ENCODE data around the gene KIAA1958.

The KIAA1958 gene

GRCh38 chr9:112535811-112536210 lies 49.2 kb downstream of the KIAA1958 start:
- H3K27me3 ChIP-seq (ENCODE audit: control insufficient read depth, insufficient read depth, low read length), result no peaks in the 10 kb centered on the region
- H3K9me3 ChIP-seq (ENCODE audit: control insufficient read depth, low read length), result no peaks in the 10 kb centered on the region
- H3K9ac ChIP-seq (ENCODE audit: low read length), result no peak overlapping the region
- no peak overlapping the region for H3K4me3 ChIP-seq (ENCODE audit: low read length)
- peaks cover 4% of the 10 kb centered on the region for H3K4me1 ChIP-seq (ENCODE audit: control insufficient read depth, insufficient read depth, low read length)
- no peaks in the 10 kb centered on the region for H3K36me3 ChIP-seq (ENCODE audit: control insufficient read depth, insufficient read depth, low read length)

- H3K4me1 ChIP-seq (ENCODE audit: control insufficient read depth, insufficient read depth, low read length), result peaks cover 3% of the 10 kb centered on the region
- H3K36me3 ChIP-seq (ENCODE audit: control insufficient read depth, insufficient read depth, low read length), result no peaks in the 10 kb centered on the region
- H3K4me3 ChIP-seq (ENCODE audit: low read length), result no peak overlapping the region
- no peak overlapping the region for H3K9ac ChIP-seq (ENCODE audit: low read length)
- H3K27me3 ChIP-seq (ENCODE audit: control insufficient read depth, insufficient read depth, low read length), result no peaks in the 10 kb centered on the region
- no peaks in the 10 kb centered on the region for H3K9me3 ChIP-seq (ENCODE audit: control insufficient read depth, low read length)
Observed at GRCh38 chr9:112537561-112537960, 50.9 kb downstream of the KIAA1958 start.

GRCh38 chr9:112540800-112541199 lies 54.2 kb downstream of the KIAA1958 start:
- peaks cover 3% of the 10 kb centered on the region for H3K4me1 ChIP-seq (ENCODE audit: control insufficient read depth, insufficient read depth, low read length)
- no peaks in the 10 kb centered on the region for H3K27me3 ChIP-seq (ENCODE audit: control insufficient read depth, insufficient read depth, low read length)
- no peaks in the 10 kb centered on the region for H3K36me3 ChIP-seq (ENCODE audit: control insufficient read depth, insufficient read depth, low read length)
- no peaks in the 10 kb centered on the region for H3K9me3 ChIP-seq (ENCODE audit: control insufficient read depth, low read length)
- no peak overlapping the region for H3K9ac ChIP-seq (ENCODE audit: low read length)
- H3K4me3 ChIP-seq (ENCODE audit: low read length), result no peak overlapping the region

GRCh38 chr9:112541685-112542084 lies 55.1 kb downstream of the KIAA1958 start:
- peaks cover 12% of the 10 kb centered on the region for H3K4me1 ChIP-seq (ENCODE audit: control insufficient read depth, insufficient read depth, low read length)

GRCh38 chr9:112542593-112543292 lies 56.1 kb downstream of the KIAA1958 start:
- Histone ChIP-seq H3K9ac (ENCODE audit: low read length) (no peak overlapping the region), H3K27me3 (ENCODE audit: control insufficient read depth, insufficient read depth, low read length) (no peaks in the 10 kb centered on the region), H3K4me3 (ENCODE audit: low read length) (no peak overlapping the region), H3K4me1 (ENCODE audit: control insufficient read depth, insufficient read depth, low read length) (peaks cover 17% of the 10 kb centered on the region), H3K9me3 (ENCODE audit: control insufficient read depth, low read length) (no peaks in the 10 kb centered on the region), H3K36me3 (ENCODE audit: control insufficient read depth, insufficient read depth, low read length) (no peaks in the 10 kb centered on the region)

More at GRCh38 chr9:112541685-112542084, 55.1 kb downstream of the KIAA1958 start:
- H3K9ac ChIP-seq (ENCODE audit: low read length), result no peak overlapping the region
- H3K4me3 ChIP-seq (ENCODE audit: low read length), result no peak overlapping the region
- no peaks in the 10 kb centered on the region for H3K9me3 ChIP-seq (ENCODE audit: control insufficient read depth, low read length)
- H3K27me3 ChIP-seq (ENCODE audit: control insufficient read depth, insufficient read depth, low read length), result no peaks in the 10 kb centered on the region
- no peaks in the 10 kb centered on the region for H3K36me3 ChIP-seq (ENCODE audit: control insufficient read depth, insufficient read depth, low read length)

- Histone ChIP-seq H3K27me3 (ENCODE audit: control insufficient read depth, insufficient read depth, low read length) (no peaks in the 10 kb centered on the region), H3K36me3 (ENCODE audit: control insufficient read depth, insufficient read depth, low read length) (no peaks in the 10 kb centered on the region)
Observed at GRCh38 chr9:112544477-112544876, 57.9 kb downstream of the KIAA1958 start.

GRCh38 chr9:112545237-112545636 lies 58.6 kb downstream of the KIAA1958 start:
- Histone ChIP-seq H3K27me3 (ENCODE audit: control insufficient read depth, insufficient read depth, low read length) (no peaks in the 10 kb centered on the region), H3K4me1 (ENCODE audit: control insufficient read depth, insufficient read depth, low read length) (peaks cover 32% of the 10 kb centered on the region), H3K9ac (ENCODE audit: low read length) (no peak overlapping the region), H3K4me3 (ENCODE audit: low read length) (no peak overlapping the region), H3K36me3 (ENCODE audit: control insufficient read depth, insufficient read depth, low read length) (no peaks in the 10 kb centered on the region), H3K9me3 (ENCODE audit: control insufficient read depth, low read length) (no peaks in the 10 kb centered on the region)

More at GRCh38 chr9:112544477-112544876, 57.9 kb downstream of the KIAA1958 start:
- no peak overlapping the region for H3K9ac ChIP-seq (ENCODE audit: low read length)
- H3K4me1 ChIP-seq (ENCODE audit: control insufficient read depth, insufficient read depth, low read length), result peaks cover 32% of the 10 kb centered on the region
- no peaks in the 10 kb centered on the region for H3K9me3 ChIP-seq (ENCODE audit: control insufficient read depth, low read length)
- no peak overlapping the region for H3K4me3 ChIP-seq (ENCODE audit: low read length)

- Histone ChIP-seq H3K4me1 (ENCODE audit: control insufficient read depth, insufficient read depth, low read length) (peaks cover 32% of the 10 kb centered on the region), H3K27me3 (ENCODE audit: control insufficient read depth, insufficient read depth, low read length) (no peaks in the 10 kb centered on the region), H3K9ac (ENCODE audit: low read length) (no peak overlapping the region), H3K9me3 (ENCODE audit: control insufficient read depth, low read length) (no peaks in the 10 kb centered on the region), H3K4me3 (ENCODE audit: low read length) (no peak overlapping the region), H3K36me3 (ENCODE audit: control insufficient read depth, insufficient read depth, low read length) (no peaks in the 10 kb centered on the region)
Observed at GRCh38 chr9:112546149-112547012, 59.8 kb downstream of the KIAA1958 start.

GRCh38 chr9:112548051-112548440 lies 61.4 kb downstream of the KIAA1958 start:
- no peak overlapping the region for H3K9ac ChIP-seq (ENCODE audit: low read length)
- no peaks in the 10 kb centered on the region for H3K27me3 ChIP-seq (ENCODE audit: control insufficient read depth, insufficient read depth, low read length)
- no peak overlapping the region for H3K4me3 ChIP-seq (ENCODE audit: low read length)
- H3K9me3 ChIP-seq (ENCODE audit: control insufficient read depth, low read length), result no peaks in the 10 kb centered on the region
- peaks cover 30% of the 10 kb centered on the region for H3K4me1 ChIP-seq (ENCODE audit: control insufficient read depth, insufficient read depth, low read length)
- H3K36me3 ChIP-seq (ENCODE audit: control insufficient read depth, insufficient read depth, low read length), result no peaks in the 10 kb centered on the region

DNA sequence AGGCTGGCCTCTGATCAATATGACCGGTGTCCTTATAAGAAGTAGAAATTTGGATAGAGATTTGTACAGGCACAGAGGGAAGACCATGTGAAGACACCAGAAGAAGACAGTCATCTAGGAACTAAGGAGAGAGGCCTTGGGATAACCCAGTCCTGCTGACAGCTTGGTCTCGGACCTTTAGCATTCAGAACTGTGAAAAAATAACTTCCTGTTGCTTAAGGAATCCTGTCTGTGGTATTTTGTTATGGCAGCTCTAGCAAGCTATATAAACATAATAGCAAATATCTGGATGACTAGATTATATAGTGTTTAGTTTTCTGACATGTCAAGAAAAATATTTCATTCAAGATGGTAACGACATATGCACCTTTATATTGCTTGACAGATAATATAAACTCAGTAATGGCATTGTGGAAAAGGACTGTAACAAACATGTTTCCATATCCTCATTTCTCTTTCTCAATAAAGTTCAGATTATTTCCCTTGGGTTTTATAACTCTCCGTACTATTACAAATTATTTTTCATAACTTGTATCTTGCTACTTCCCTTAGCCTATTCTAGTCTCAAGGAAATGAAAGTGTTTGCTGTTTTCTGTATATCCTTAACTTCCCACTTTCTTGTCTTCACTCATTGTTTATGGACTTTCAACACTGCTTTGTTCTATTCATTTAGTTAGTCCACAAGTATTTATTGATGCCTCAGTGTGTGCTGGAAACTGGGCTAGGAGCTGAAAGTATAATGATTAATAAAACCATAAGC lies 62.4 kb downstream of the KIAA1958 start:
- Histone ChIP-seq H3K27me3 (ENCODE audit: control insufficient read depth, insufficient read depth, low read length) (no peaks in the 10 kb centered on the region), H3K4me3 (ENCODE audit: low read length) (no peak overlapping the region), H3K36me3 (ENCODE audit: control insufficient read depth, insufficient read depth, low read length) (no peaks in the 10 kb centered on the region), H3K9ac (ENCODE audit: low read length) (no peak overlapping the region), H3K4me1 (ENCODE audit: control insufficient read depth, insufficient read depth, low read length) (peaks cover 36% of the 10 kb centered on the region), H3K9me3 (ENCODE audit: control insufficient read depth, low read length) (no peaks in the 10 kb centered on the region)

- Histone ChIP-seq H3K4me3 (ENCODE audit: low read length) (no peak overlapping the region), H3K27me3 (ENCODE audit: control insufficient read depth, insufficient read depth, low read length) (no peaks in the 10 kb centered on the region), H3K36me3 (ENCODE audit: control insufficient read depth, insufficient read depth, low read length) (no peaks in the 10 kb centered on the region), H3K9ac (ENCODE audit: low read length) (no peak overlapping the region), H3K4me1 (ENCODE audit: control insufficient read depth, insufficient read depth, low read length) (peaks cover 40% of the 10 kb centered on the region), H3K9me3 (ENCODE audit: control insufficient read depth, low read length) (no peaks in the 10 kb centered on the region)
Observed at GRCh38 chr9:112550531-112550930, 63.9 kb downstream of the KIAA1958 start.

GRCh38 chr9:112551641-112552040 lies 65.0 kb downstream of the KIAA1958 start:
- Histone ChIP-seq H3K4me1 (ENCODE audit: control insufficient read depth, insufficient read depth, low read length) (peaks cover 40% of the 10 kb centered on the region), H3K27me3 (ENCODE audit: control insufficient read depth, insufficient read depth, low read length) (no peaks in the 10 kb centered on the region), H3K36me3 (ENCODE audit: control insufficient read depth, insufficient read depth, low read length) (no peaks in the 10 kb centered on the region), H3K9ac (ENCODE audit: low read length) (no peak overlapping the region), H3K4me3 (ENCODE audit: low read length) (no peak overlapping the region), H3K9me3 (ENCODE audit: control insufficient read depth, low read length) (no peaks in the 10 kb centered on the region)
